Measurements from ENCODE around the gene C12orf60. TPM values are rescaled to one million over a fixed set of nuclear protein-coding genes. Genes with fewer than 3 reads are reported as not detected.

C12orf60 gene
- total RNA-seq, 4 donors from 2014 or later, result 0.33 to 2.5 (median 0.73) TPM

DNA sequence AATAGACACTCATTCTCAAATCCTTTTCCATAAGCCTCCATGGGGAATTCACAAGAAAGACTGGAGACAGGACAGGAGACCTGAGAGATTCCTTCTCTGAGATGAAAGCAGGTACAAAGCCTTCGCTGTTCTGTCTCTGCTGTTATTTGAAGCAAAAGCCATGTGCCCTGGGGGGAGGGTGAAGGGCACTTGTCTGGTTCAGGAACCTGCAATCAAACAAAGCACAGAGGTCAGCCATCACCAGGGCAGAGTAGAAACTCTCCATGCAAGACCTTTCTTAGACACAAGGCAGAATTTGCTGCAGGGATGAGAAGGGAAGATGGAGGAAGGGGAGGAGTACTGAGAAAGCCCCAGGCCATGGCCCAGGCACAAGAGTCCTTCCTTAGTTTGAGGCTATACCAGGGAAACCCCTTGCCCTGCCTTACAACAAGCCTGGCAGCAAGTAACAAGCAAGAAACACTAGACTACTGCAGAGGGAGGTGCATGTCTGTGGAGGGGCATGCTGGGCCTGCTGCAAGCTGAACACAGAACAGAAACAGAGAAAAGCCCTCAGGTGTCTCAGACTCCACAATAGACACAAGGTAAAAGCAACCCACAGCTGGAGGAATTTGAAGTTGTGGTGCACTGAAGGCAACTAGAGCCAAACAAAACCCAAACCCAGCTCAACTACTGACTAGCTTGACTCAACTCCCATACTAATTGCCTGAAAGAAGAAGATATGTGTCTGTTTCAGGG, 47.6 kb downstream of the C12orf60 start:
- 0 to 8% methylated on average over 1 of the region's 1 CpG for WGBS, 2 donors
- no peak overlapping the region for H3K27ac ChIP-seq
- H3K27me3 ChIP-seq, result no peaks in the 10 kb centered on the region
- H3K36me3 ChIP-seq, result no peaks in the 10 kb centered on the region
- intact Hi-C loops (cut with DNase I), result no loop called here
- peak; percentile 50 to 64 for DNase-seq
- H3K4me3 ChIP-seq (replicated peaks in 1 of 3), result no peak overlapping the region
- H3K9me3 ChIP-seq, result no peaks in the 10 kb centered on the region
- TF ChIP-seq, protein P1, sequence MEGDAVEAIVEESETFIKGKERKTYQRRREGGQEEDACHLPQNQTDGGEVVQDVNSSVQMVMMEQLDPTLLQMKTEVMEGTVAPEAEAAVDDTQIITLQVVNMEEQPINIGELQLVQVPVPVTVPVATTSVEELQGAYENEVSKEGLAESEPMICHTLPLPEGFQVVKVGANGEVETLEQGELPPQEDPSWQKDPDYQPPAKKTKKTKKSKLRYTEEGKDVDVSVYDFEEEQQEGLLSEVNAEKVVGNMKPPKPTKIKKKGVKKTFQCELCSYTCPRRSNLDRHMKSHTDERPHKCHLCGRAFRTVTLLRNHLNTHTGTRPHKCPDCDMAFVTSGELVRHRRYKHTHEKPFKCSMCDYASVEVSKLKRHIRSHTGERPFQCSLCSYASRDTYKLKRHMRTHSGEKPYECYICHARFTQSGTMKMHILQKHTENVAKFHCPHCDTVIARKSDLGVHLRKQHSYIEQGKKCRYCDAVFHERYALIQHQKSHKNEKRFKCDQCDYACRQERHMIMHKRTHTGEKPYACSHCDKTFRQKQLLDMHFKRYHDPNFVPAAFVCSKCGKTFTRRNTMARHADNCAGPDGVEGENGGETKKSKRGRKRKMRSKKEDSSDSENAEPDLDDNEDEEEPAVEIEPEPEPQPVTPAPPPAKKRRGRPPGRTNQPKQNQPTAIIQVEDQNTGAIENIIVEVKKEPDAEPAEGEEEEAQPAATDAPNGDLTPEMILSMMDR (IDR thresholded peaks at IDR 0.05), result no peak
- no peak for TF ChIP-seq POLR2A (IDR thresholded peaks at IDR 0.05)
- H3K4me1 ChIP-seq, result peaks cover 30 to 35% of the 10 kb centered on the region in 2 donors

DNA sequence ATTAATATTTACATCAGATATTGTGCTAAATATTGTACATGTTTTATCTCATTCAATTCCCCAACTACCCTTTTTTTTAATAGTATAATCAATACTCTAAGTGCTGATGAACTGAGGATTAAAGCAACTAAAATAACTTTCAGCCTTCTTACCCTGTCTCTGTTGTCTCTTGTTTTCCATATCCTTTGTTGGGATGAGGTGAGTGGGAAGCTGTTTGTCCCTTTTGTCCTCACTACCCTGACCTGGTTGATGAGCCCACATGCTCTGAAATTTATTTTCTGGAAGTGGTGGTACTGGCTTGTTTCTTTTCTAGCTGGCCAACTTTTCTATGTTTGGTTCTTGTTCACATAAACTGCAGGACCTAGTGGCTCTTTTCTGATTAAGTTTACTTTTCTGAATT, 49.4 kb downstream of the C12orf60 start:
- Histone ChIP-seq H3K4me3 (replicated peaks in 1 of 3) (no peak overlapping the region), H3K27ac (no peak overlapping the region), H3K36me3 (no peaks in the 10 kb centered on the region), H3K9me3 (no peaks in the 10 kb centered on the region), H3K27me3 (no peaks in the 10 kb centered on the region), H3K4me1 (peaks cover 17 to 22% of the 10 kb centered on the region in 2 donors)
- no peak for TF ChIP-seq POLR2A (IDR thresholded peaks at IDR 0.05)
- TF ChIP-seq, protein P1 (IDR thresholded peaks at IDR 0.05), result no peak
- intact Hi-C loops (cut with DNase I), result no loop called here
- DNase-seq, result no peak

DNA sequence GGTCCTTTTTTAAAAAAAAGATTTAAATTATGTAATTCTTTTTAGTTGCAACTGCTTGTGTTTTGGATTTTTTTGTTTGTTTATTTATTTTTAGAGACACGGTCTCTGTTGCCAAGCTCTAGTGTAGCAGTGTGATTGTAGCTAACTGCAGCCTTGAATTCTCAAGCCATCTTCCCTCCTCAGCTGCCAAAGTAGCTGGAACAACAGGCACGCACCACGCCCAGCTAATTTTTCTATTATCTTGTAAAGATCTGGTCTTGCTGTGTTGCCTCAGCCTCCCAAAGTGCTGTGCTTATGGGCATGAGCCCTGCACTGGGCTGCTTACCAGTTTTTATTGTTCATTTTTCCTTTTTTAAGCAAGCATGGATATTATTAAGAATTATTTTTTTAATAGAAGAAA, 50.5 kb downstream of the C12orf60 start:
- Histone ChIP-seq H3K27ac (peak overlapping the region; percentile 34 to 59 (median 58)), H3K27me3 (no peaks in the 10 kb centered on the region), H3K4me1 (peaks cover 17 to 22% of the 10 kb centered on the region in 2 donors), H3K4me3 (replicated peaks in 1 of 3) (no peak overlapping the region), H3K36me3 (no peaks in the 10 kb centered on the region), H3K9me3 (no peaks in the 10 kb centered on the region)
- peak; percentile 29 to 31 for DNase-seq
- WGBS, 2 donors, result 18 to 21% methylated on average over 3 of the region's 3 CpGs
- TF ChIP-seq POLR2A (IDR thresholded peaks at IDR 0.05), result no peak
- TF ChIP-seq, protein P1 (IDR thresholded peaks at IDR 0.05), result no peak
- intact Hi-C loops (cut with DNase I), result no loop called here

DNA sequence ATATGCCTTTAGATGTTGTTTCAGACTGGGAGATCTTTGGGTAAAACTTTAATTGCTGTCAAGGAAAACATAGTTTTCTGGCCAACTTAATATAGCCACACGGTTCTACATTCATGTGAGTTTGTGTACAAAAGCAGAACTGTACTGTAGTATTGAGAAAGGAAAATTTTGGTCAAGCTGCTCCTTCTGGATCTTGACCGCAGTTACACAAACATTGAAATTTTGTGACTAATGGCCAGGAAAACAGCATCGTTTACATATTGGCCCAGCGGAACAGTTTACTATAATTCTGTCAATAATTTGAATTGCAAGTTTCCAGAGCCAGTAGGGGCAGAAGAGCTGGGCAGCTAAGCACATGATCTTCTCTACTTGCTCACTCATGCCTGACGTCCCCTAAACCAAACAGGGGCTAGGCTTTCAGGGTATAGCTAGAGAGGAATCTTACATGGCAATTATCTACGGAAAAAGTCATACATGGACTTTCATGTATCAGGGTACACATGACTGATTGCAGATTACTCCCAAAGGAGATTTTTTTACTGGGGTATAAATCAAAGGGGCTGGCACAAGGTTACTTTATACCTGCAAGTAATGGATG, 51.2 kb downstream of the C12orf60 start:
- DNase-seq, result no peak
- Histone ChIP-seq H3K36me3 (no peaks in the 10 kb centered on the region), H3K4me1 (peaks cover 17 to 22% of the 10 kb centered on the region in 2 donors), H3K4me3 (replicated peaks in 1 of 3) (no peak overlapping the region), H3K27ac (peak overlapping the region; percentile 6 to 59 (median 58)), H3K9me3 (no peaks in the 10 kb centered on the region), H3K27me3 (no peaks in the 10 kb centered on the region)
- no peak for TF ChIP-seq POLR2A (IDR thresholded peaks at IDR 0.05)
- TF ChIP-seq, protein P1 (IDR thresholded peaks at IDR 0.05), result no peak
- 23 to 30% methylated on average over 6 of the region's 6 CpGs for WGBS, 2 donors
- intact Hi-C loops (cut with DNase I), result no loop called here

DNA sequence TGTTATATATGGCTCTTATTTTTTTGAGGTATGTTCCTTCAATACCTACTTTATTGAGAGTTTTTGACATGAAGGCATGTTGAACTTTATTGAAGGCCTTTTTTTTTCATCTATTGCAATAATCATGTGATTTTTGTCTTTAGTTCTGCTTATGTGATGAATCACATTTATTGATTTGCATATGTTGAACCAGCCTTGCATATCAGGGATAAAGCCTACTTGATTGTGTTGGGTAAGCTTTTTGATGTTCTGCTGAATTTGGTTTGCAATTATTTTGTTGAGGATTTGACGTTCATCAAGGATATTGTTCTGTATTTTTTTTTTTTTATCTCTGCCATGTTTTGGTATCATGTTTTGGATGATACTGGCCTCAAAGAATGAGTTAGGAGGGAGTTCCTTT, 55.0 kb downstream of the C12orf60 start:
- H3K27ac ChIP-seq, result no peak overlapping the region
- no peaks in the 10 kb centered on the region for H3K9me3 ChIP-seq
- DNase-seq, result no peak
- H3K36me3 ChIP-seq, result no peaks in the 10 kb centered on the region
- intact Hi-C loops (cut with DNase I), result no loop called here
- peaks cover 17% of the 10 kb centered on the region in 2 donors for H3K4me1 ChIP-seq
- H3K27me3 ChIP-seq, result no peaks in the 10 kb centered on the region
- H3K4me3 ChIP-seq (replicated peaks in 1 of 3), result no peak overlapping the region
- TF ChIP-seq POLR2A (IDR thresholded peaks at IDR 0.05), result no peak
- 90 to 94% methylated on average over 1 of the region's 1 CpG for WGBS, 2 donors

Measured in thyroid gland (tissue), 4 donors.